WTC11 (cell line): ENCODE data around the gene CAMP. TPM values are rescaled to one million over a fixed set of nuclear protein-coding genes. Genes with fewer than 3 reads are reported as not detected.

ENCODE experiments used
- ATAC-seq: fragments of 200-7000 bp; cut with Tn5 transposase; 2 replicates; pipeline ENCODE4 v1.10.0; 2021; ENCODE audit warnings: mild to moderate bottlenecking, moderate library complexity
- CTCF ChIA-PET: fragments of 300-600 bp; sonication (Branson Sonifier 250); formaldehyde crosslinking; loops from one replicate; lab custom pipeline; 2021; ENCODE audit warnings: antibody characterized with exemption; lab: Charles Lee
- POLR2A ChIA-PET: fragments of 350-600 bp; sonication (Branson Sonifier 250); formaldehyde crosslinking; loops from one replicate; lab custom pipeline; 2021; ENCODE audit warnings: antibody characterized with exemption; lab: Charles Lee
- DNase-seq: peaks from one replicate; pipeline ENCODE4 v3.0.0; 2021; ENCODE audit warnings: low spot score
- H3K27ac Mint-ChIP-seq: 2 replicates; pipeline ENCODE4 v1.8.0; 2021; ENCODE audit warnings: mixed read lengths
- H3K27me3 Mint-ChIP-seq: 2 replicates; pipeline ENCODE4 v1.8.0; 2021; ENCODE audit warnings: low read depth, mild to moderate bottlenecking, moderate library complexity, mixed read lengths
- H3K36me3 Mint-ChIP-seq: 2 replicates; pipeline ENCODE4 v1.8.0; 2021; ENCODE audit warnings: mixed read lengths
- H3K4me1 Mint-ChIP-seq: 2 replicates; pipeline ENCODE4 v1.8.0; 2022; ENCODE audit warnings: mixed read lengths
- H3K4me3 Mint-ChIP-seq: 2 replicates; pipeline ENCODE4 v1.8.0; 2021; ENCODE audit warnings: mild to moderate bottlenecking, moderate library complexity, mixed read lengths
- H3K9me3 Mint-ChIP-seq: 2 replicates; pipeline ENCODE4 v1.8.0; 2021; ENCODE audit warnings: mixed read lengths
- CREB1 ChIP-seq: sonication (generic); formaldehyde crosslinking; IDR thresholded peaks from 2 replicates; pipeline ENCODE4 v1.8.0; 2023; ENCODE audit warnings: mild to moderate bottlenecking, missing genetic modification reagents
- CREM ChIP-seq: sonication (generic); formaldehyde crosslinking; IDR thresholded peaks from 2 replicates; pipeline ENCODE4 v1.8.1; 2022; ENCODE audit warnings: mild to moderate bottlenecking, missing genetic modification reagents, moderate library complexity
- E2F1 ChIP-seq: sonication (generic); formaldehyde crosslinking; IDR thresholded peaks from 2 replicates; pipeline ENCODE4 v1.8.0; 2022; ENCODE audit warnings: mild to moderate bottlenecking, missing genetic modification reagents
- E2F5 ChIP-seq: sonication (generic); formaldehyde crosslinking; IDR thresholded peaks from 2 replicates; pipeline ENCODE4 v1.8.1; 2022; ENCODE audit warnings: mild to moderate bottlenecking, moderate library complexity, missing genetic modification reagents
- EMX1 ChIP-seq: fragments of 250-450 bp; sonication (Bioruptor Pico); IDR thresholded peaks from 2 replicates; pipeline ENCODE4 v1.8.0; 2021; ENCODE audit warnings: mild to moderate bottlenecking
- FOXK1 ChIP-seq: sonication (generic); formaldehyde crosslinking; IDR thresholded peaks from 2 replicates; pipeline ENCODE4 v1.8.0; 2022; ENCODE audit warnings: mild to moderate bottlenecking, moderate library complexity, missing genetic modification reagents
- MYBL2 ChIP-seq: sonication (generic); formaldehyde crosslinking; IDR thresholded peaks from 2 replicates; pipeline ENCODE4 v1.8.1; 2023; ENCODE audit warnings: mild to moderate bottlenecking, moderate library complexity, missing genetic modification reagents
- NFE2L1 ChIP-seq: sonication (generic); formaldehyde crosslinking; IDR thresholded peaks from 2 replicates; pipeline ENCODE4 v1.8.1; 2023; ENCODE audit warnings: missing genetic modification reagents
- NFYB ChIP-seq: sonication (generic); formaldehyde crosslinking; conservative IDR thresholded peaks from 2 replicates; pipeline ENCODE4 v1.8.0; 2022; ENCODE audit warnings: low read depth, missing genetic modification reagents
- NR2C2 ChIP-seq: sonication (generic); formaldehyde crosslinking; IDR thresholded peaks from 2 replicates; pipeline ENCODE4 v1.8.0; 2022; ENCODE audit warnings: mild to moderate bottlenecking, missing genetic modification reagents
- RORB ChIP-seq: fragments of 250-450 bp; sonication (Bioruptor Pico); IDR thresholded peaks from 2 replicates; pipeline ENCODE4 v1.9.0; 2021; ENCODE audit warnings: mild to moderate bottlenecking
- SP1 ChIP-seq: sonication (generic); formaldehyde crosslinking; conservative IDR thresholded peaks from 2 replicates; pipeline ENCODE4 v1.8.1; 2022; ENCODE audit warnings: missing genetic modification reagents
- TEAD1 ChIP-seq: sonication (generic); formaldehyde crosslinking; IDR thresholded peaks from 2 replicates; pipeline ENCODE4 v1.8.0; 2022; ENCODE audit warnings: mild to moderate bottlenecking, missing genetic modification reagents
- total RNA-seq: library from RNA; stranded (reverse); gene quantifications from 3 replicates; pipeline ENCODE4 v1.2.3, GENCODE V29; 2021
- TF ChIP-seq, protein P1 (sequence below): sonication (generic); formaldehyde crosslinking; IDR thresholded peaks from 2 replicates; pipeline ENCODE4 v1.8.0; 2023; ENCODE audit warnings: mild to moderate bottlenecking, missing genetic modification reagents
- TF ChIP-seq, protein P2 (sequence below): sonication (generic); formaldehyde crosslinking; IDR thresholded peaks from 2 replicates; pipeline ENCODE4 v1.8.0; 2023; ENCODE audit warnings: missing genetic modification reagents, mild to moderate bottlenecking, borderline replicate concordance
- TF ChIP-seq, protein P3 (sequence below): sonication (generic); formaldehyde crosslinking; IDR thresholded peaks from 2 replicates; pipeline ENCODE4 v1.8.0; 2022; ENCODE audit warnings: mild to moderate bottlenecking, missing genetic modification reagents
- TF ChIP-seq, protein P4 (sequence below): sonication (generic); formaldehyde crosslinking; IDR thresholded peaks from 2 replicates; pipeline ENCODE4 v1.8.1; 2022; ENCODE audit warnings: low read depth, mild to moderate bottlenecking, moderate library complexity, missing genetic modification reagents, borderline replicate concordance
- TF ChIP-seq, protein P5 (sequence below): sonication (generic); formaldehyde crosslinking; IDR thresholded peaks from 2 replicates; pipeline ENCODE4 v1.8.1; 2023; ENCODE audit warnings: mild to moderate bottlenecking, missing genetic modification reagents, borderline replicate concordance

Gene CAMP
- total RNA-seq, 1 experiment from 2014 or later: not detected

GRCh38 chr3:48188266-48189201 is 34.8 kb upstream of the CAMP start, which contains the start of gene CDC25A:
Gene CDC25A, minus strand, starts transcription at chr3:48188417. Its CDS starts 470 bp downstream, at chr3:48187947.
- H3K36me3 Mint-ChIP-seq: peaks cover 35% of the 10 kb centered on the region
- peak within 1 kb of the TSS; percentile 63 for H3K27ac Mint-ChIP-seq
- no peaks in the 10 kb centered on the region for H3K9me3 Mint-ChIP-seq
- DNase-seq (peak; percentile 98), ATAC-seq (peak; percentile 96)
- peaks cover 38% of the 10 kb centered on the region for H3K4me1 Mint-ChIP-seq
- H3K4me3 Mint-ChIP-seq: peak within 1 kb of the TSS; percentile 96
- TF ChIP-seq NFYB (peak; percentile 77), NR2C2 (peak; percentile 71; the same call in 1 of the 2 replicates), NFE2L1 (CRISPR knock-in tag) (peak; percentile 75; the same call in 1 of the 2 replicates), SP1 (peak; percentile 93), CREM (CRISPR knock-in tag) (0 out of 2 replicates have a peak, but pooled peaks have one; percentile 4), CREB1 (CRISPR knock-in tag) (no peak), E2F1 (CRISPR knock-in tag) (peak; percentile 92), EMX1 (CRISPR knock-in tag) (no peak), MYBL2 (peak; percentile 53; the same call in 1 of the 2 replicates), TEAD1 (peak; percentile 17; the same call in 1 of the 2 replicates), E2F5 (CRISPR knock-in tag) (peak; percentile 99), FOXK1 (peak; percentile 44; the same call in 1 of the 2 replicates), RORB (CRISPR knock-in tag) (no peak)
- TF ChIP-seq, protein P1, sequence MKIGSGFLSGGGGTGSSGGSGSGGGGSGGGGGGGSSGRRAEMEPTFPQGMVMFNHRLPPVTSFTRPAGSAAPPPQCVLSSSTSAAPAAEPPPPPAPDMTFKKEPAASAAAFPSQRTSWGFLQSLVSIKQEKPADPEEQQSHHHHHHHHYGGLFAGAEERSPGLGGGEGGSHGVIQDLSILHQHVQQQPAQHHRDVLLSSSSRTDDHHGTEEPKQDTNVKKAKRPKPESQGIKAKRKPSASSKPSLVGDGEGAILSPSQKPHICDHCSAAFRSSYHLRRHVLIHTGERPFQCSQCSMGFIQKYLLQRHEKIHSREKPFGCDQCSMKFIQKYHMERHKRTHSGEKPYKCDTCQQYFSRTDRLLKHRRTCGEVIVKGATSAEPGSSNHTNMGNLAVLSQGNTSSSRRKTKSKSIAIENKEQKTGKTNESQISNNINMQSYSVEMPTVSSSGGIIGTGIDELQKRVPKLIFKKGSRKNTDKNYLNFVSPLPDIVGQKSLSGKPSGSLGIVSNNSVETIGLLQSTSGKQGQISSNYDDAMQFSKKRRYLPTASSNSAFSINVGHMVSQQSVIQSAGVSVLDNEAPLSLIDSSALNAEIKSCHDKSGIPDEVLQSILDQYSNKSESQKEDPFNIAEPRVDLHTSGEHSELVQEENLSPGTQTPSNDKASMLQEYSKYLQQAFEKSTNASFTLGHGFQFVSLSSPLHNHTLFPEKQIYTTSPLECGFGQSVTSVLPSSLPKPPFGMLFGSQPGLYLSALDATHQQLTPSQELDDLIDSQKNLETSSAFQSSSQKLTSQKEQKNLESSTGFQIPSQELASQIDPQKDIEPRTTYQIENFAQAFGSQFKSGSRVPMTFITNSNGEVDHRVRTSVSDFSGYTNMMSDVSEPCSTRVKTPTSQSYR (CRISPR knock-in tag): peak; percentile 85
- TF ChIP-seq, protein P2, sequence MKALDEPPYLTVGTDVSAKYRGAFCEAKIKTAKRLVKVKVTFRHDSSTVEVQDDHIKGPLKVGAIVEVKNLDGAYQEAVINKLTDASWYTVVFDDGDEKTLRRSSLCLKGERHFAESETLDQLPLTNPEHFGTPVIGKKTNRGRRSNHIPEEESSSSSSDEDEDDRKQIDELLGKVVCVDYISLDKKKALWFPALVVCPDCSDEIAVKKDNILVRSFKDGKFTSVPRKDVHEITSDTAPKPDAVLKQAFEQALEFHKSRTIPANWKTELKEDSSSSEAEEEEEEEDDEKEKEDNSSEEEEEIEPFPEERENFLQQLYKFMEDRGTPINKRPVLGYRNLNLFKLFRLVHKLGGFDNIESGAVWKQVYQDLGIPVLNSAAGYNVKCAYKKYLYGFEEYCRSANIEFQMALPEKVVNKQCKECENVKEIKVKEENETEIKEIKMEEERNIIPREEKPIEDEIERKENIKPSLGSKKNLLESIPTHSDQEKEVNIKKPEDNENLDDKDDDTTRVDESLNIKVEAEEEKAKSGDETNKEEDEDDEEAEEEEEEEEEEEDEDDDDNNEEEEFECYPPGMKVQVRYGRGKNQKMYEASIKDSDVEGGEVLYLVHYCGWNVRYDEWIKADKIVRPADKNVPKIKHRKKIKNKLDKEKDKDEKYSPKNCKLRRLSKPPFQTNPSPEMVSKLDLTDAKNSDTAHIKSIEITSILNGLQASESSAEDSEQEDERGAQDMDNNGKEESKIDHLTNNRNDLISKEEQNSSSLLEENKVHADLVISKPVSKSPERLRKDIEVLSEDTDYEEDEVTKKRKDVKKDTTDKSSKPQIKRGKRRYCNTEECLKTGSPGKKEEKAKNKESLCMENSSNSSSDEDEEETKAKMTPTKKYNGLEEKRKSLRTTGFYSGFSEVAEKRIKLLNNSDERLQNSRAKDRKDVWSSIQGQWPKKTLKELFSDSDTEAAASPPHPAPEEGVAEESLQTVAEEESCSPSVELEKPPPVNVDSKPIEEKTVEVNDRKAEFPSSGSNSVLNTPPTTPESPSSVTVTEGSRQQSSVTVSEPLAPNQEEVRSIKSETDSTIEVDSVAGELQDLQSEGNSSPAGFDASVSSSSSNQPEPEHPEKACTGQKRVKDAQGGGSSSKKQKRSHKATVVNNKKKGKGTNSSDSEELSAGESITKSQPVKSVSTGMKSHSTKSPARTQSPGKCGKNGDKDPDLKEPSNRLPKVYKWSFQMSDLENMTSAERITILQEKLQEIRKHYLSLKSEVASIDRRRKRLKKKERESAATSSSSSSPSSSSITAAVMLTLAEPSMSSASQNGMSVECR (CRISPR knock-in tag): peak; percentile 85; the same call in 1 of the 2 replicates
- TF ChIP-seq, protein P3, sequence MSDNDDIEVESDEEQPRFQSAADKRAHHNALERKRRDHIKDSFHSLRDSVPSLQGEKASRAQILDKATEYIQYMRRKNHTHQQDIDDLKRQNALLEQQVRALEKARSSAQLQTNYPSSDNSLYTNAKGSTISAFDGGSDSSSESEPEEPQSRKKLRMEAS (CRISPR knock-in tag): peak; percentile 42; the same call in 1 of the 2 replicates
- TF ChIP-seq, protein P4, sequence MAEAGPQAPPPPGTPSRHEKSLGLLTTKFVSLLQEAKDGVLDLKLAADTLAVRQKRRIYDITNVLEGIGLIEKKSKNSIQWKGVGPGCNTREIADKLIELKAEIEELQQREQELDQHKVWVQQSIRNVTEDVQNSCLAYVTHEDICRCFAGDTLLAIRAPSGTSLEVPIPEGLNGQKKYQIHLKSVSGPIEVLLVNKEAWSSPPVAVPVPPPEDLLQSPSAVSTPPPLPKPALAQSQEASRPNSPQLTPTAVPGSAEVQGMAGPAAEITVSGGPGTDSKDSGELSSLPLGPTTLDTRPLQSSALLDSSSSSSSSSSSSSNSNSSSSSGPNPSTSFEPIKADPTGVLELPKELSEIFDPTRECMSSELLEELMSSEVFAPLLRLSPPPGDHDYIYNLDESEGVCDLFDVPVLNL (CRISPR knock-in tag): peak; percentile 97
- TF ChIP-seq, protein P5, sequence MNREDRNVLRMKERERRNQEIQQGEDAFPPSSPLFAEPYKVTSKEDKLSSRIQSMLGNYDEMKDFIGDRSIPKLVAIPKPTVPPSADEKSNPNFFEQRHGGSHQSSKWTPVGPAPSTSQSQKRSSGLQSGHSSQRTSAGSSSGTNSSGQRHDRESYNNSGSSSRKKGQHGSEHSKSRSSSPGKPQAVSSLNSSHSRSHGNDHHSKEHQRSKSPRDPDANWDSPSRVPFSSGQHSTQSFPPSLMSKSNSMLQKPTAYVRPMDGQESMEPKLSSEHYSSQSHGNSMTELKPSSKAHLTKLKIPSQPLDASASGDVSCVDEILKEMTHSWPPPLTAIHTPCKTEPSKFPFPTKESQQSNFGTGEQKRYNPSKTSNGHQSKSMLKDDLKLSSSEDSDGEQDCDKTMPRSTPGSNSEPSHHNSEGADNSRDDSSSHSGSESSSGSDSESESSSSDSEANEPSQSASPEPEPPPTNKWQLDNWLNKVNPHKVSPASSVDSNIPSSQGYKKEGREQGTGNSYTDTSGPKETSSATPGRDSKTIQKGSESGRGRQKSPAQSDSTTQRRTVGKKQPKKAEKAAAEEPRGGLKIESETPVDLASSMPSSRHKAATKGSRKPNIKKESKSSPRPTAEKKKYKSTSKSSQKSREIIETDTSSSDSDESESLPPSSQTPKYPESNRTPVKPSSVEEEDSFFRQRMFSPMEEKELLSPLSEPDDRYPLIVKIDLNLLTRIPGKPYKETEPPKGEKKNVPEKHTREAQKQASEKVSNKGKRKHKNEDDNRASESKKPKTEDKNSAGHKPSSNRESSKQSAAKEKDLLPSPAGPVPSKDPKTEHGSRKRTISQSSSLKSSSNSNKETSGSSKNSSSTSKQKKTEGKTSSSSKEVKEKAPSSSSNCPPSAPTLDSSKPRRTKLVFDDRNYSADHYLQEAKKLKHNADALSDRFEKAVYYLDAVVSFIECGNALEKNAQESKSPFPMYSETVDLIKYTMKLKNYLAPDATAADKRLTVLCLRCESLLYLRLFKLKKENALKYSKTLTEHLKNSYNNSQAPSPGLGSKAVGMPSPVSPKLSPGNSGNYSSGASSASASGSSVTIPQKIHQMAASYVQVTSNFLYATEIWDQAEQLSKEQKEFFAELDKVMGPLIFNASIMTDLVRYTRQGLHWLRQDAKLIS (CRISPR knock-in tag): no peak
- no peaks in the 10 kb centered on the region for H3K27me3 Mint-ChIP-seq
- ChIA-PET POLR2A (interaction anchor here (0.5 to 1.9 kb wide), 9 partner anchors 31 to 363 kb away, joined by 3 to 12 read pairs (median 4); partner anchors contain the start of genes ATRIP and ZNF589), CTCF (interaction anchor here (0.6 to 4.6 kb wide), 13 partner anchors 31 to 363 kb away, joined by 3 to 76 read pairs (median 5); partner anchors contain the start of genes CCDC51, TMA7 and ZNF589)
